Stimulated activated CD4-positive, alpha-beta T cell treated with anti-CD3 and anti-CD28 coated beads, Interleukin-1b, Interleukin-23, amount 100 ng/mL, for 4 hours (primary cell): Measurements from ENCODE around the gene TMEM53.
"Not testable (repeated sequence)": the region's sequence is repeated elsewhere in the genome, so short reads cannot be mapped to it uniquely, and the experiment has no call there.

Source experiments
- DNase-seq, 2 donors: peaks; one replicate each; pipeline ENCODE4 v3.0.0-alpha.2; 2020; ENCODE audit warnings: low read depth in 2 of 2

Gene TMEM53

DNA sequence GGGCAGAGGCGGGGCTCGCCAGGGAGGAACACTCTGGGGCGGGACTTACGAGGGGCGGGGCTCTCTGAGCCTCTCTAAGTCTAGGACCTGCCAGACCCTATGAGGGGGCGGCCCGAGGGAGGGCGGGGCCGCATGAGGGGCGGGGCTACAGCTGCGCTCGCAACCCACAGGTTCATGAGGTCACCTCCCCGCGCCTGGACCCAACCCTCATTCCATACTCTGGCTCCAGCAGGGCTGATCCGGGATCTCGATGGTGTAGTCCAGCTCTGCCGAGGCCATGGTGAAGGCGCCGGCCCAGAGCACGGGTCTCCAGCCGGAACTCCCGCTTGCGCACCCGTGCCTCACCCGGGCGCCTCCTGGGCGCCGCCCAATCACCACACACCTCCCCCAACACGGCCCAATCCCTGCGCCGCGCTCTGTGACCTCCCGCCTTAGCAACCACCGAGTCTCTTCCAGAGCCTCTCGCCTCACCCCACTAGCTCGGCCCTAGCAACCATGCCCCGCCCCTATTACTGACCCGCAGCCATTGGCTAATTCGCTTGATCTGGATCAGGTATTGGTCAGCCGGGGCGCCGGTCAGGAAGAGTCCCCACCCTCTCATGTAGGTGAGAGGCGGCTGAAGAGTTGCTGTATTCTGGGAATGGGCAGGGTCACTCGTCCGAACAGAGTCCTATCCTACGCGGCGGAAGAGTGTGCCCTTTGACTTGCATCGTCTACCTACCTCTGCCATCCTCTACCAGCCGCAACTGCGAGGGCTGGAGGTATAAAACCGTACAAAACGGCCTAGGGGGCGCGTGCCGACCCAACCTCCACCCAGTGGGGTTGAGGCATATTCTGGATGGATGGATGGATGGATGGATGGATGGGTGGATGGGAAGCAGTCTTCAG lies at the start of gene TMEM53, which contains the start of gene ARMH1:
TSS of gene TMEM53 (minus strand) at position 369 of the 888 bp plus-strand sequence. CDS start at position 279, 90 bp downstream.
TSS of gene ARMH1 (plus strand) at position 602 of the 888 bp plus-strand sequence. CDS start 14,984 bp downstream, outside the sequence.
- DNase-seq = peak; percentile 93 to 96

GRCh38 chr1:44723496-44724295 lies 49.4 kb upstream of the TMEM53 start:
- DNase-seq = peak; percentile 37 to 44

- DNase-seq = no peak
These were observed 48.8 kb upstream of the TMEM53 start for GRCh38 chr1:44723064-44723463.

- DNase-seq = peak; percentile 55 to 60
These were observed 47.4 kb upstream of the TMEM53 start for GRCh38 chr1:44721485-44722361.

GRCh38 chr1:44720281-44720680 lies 46.0 kb upstream of the TMEM53 start:
- no peak for DNase-seq

DNA sequence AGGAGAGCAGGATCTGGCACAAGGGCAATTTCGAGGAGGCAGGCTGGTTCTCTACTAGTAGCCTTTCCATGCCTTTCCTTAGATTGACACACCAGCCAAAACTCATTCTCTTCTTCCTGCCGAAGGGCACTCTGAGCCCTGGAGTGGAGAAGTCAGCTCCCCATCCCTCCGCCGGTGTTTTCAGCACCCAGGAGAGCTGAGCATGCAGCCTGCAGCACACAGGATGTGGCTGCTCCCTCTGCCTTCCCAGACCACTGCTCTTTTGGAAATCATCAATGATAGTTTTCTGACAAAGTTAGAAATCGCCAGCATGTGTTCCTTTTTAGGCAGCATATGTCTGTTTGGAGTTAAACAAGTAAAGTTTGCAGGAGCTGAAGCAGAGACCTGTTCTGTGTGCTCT lies 45.0 kb upstream of the TMEM53 start:
- no peak for DNase-seq

GRCh38 chr1:44718091-44718490 lies 43.8 kb upstream of the TMEM53 start:
- DNase-seq = no peak

- DNase-seq = no peak
These were observed 43.4 kb upstream of the TMEM53 start for GRCh38 chr1:44717653-44718052.

GRCh38 chr1:44717156-44717555 lies 42.9 kb upstream of the TMEM53 start:
- no peak for DNase-seq

DNA sequence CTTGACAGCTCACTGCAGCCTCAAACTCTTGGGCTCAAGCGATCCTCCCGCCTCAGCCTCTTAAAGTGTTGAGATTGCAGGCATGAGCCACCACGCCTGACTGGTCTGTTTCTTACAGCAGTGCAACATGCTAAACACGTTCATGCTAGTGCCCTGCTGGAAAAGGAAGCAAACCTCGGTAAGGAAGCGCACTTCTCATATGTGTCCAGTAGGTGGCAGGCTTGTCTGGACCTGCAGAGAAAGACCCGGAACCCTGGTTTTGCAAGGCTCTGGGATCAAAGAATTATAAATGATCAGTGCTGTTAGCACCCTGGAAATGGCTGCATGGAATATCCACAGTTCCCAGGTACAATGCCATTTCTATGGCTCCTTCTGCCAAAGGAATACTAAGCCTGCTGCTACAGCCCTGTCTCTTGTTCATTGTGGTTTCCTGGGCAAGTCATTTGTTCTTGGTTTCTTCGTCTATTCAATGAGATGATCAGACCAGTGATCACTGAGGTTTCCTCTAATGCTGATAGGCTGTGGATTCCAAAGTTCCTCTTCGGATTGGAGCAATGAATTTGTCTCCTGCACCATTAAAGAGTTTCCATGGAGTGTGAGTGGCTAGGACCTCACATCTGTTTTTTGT lies 40.8 kb upstream of the TMEM53 start:
- DNase-seq = peak in 1 of 2 donors; percentile 62

GRCh38 chr1:44714532-44714931 lies 40.3 kb upstream of the TMEM53 start:
- no peak for DNase-seq

GRCh38 chr1:44713321-44713781 lies 39.1 kb upstream of the TMEM53 start:
- no peak for DNase-seq

- DNase-seq = peak in 1 of 2 donors; percentile 38
These were observed 33.9 kb upstream of the TMEM53 start for GRCh38 chr1:44707959-44708831.

DNA sequence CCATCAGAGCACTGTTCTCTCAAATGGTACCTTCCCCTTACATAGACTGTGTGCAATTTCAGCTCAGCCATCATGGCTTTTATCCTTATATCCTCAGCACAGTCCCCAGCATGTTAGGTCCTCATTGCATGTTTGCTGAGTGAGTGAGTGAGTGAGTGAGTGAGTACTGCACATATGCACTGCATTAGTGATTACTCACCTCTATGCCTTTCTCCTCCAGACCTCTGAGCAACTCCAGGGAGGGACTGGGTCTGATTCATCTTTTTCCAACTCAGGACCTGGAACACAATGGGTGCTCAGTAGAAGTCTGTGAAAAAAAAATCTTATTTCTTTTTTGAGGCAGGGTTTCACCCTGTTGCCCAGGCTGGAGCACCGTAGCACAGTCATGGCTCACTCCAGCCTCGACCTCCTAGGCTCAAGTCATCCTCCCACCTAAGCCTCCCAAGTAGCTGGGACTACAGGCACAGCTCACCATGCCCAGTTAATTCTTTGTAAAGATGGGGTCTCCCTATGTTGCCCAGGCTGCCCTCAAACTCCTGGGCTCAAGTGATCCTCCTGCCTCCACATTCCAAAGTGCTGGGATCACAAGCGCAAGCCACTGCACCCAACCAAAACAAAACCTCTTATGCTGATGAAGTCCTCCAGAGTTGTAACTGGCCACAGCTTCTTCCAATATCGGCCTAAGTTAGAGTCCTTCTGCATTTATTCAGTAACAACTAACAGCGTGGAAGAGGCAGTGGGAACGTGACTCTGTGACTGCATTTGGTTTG lies 33.0 kb upstream of the TMEM53 start:
- DNase-seq = no peak

DNA sequence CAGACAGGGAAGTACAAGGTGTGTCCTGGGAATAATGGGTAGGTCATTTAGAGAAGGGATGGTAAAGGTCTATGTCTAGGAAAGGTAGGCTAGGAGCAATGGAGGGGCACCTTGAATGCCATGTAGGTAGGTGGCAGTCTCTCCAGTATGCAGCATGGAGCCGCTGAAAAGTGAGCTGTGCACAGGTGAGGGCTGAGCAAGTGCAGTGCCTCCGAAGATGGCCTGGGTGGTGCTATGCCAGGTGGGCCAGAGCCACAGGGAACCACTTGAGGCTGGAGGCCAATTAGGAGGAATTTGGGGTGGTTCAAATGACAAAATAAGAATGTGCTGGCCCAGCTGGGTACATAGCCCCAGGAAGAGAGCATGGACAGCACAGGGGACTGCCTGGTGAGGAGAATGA lies 31.7 kb upstream of the TMEM53 start:
- no peak for DNase-seq

- no peak for DNase-seq
These were observed 31.2 kb upstream of the TMEM53 start for GRCh38 chr1:44705470-44705869.

GRCh38 chr1:44701141-44701573 lies 26.9 kb upstream of the TMEM53 start:
- DNase-seq = no peak

- no peak for DNase-seq
These were observed 26.3 kb upstream of the TMEM53 start for GRCh38 chr1:44700573-44700972.

GRCh38 chr1:44699375-44699774 lies 25.1 kb upstream of the TMEM53 start:
- DNase-seq = not testable (repeated sequence)
